SK-N-SH (cell line): ENCODE data around the gene FBXO3. TPM values are rescaled to one million over a fixed set of nuclear protein-coding genes. Genes with fewer than 3 reads are reported as not detected.

Experiments
- CTCF ChIA-PET: fragments of 300-600, 350-600 bp; formaldehyde crosslinking; extraction: SDS; loops from one replicate; lab custom pipeline; 2021; lab: Yijun Ruan, JAX
- POLR2A ChIA-PET: fragments of 350-600 bp; sonication (Branson Sonifier 250); formaldehyde crosslinking; extraction: SDS; loops from one replicate; lab custom pipeline; 2020; ENCODE audit warnings: antibody characterized with exemption, inconsistent platforms; lab: Yijun Ruan, JAX
- DNase-seq: peaks from one replicate; pipeline ENCODE4 v3.0.0; 2012
- H2AFZ ChIP-seq: fragments of 200-600 bp; sonication (generic); 2 replicates; pipeline ENCODE4 v1.8.1; 2016; ENCODE audit warnings: antibody characterized with exemption, mild to moderate bottlenecking, low read depth
- H3F3A ChIP-seq: fragments of 200-600 bp; sonication (generic); replicated peaks from 2 replicates; pipeline ENCODE3; 2016; ENCODE audit warnings: antibody characterized with exemption, mild to moderate bottlenecking; ENCODE audit not compliant: insufficient read depth
- H3K27ac ChIP-seq, 2 experiments: fragments of 200-500 bp in 1 of 2; fragments of 200-600 bp in 1 of 2; sonication (Bioruptor generic) in 1 of 2; sonication (generic), shearing (Covaris generic) in 1 of 2; 2 replicates each; pipeline versions ENCODE4 v1.5.1 to v1.6.1; 2014 to 2016; ENCODE audit warnings: low read depth in 2 of 2, inconsistent platforms in 1 of 2, low read length in 1 of 2, mild to moderate bottlenecking in 1 of 2, mixed read lengths in 1 of 2
- H3K27me3 ChIP-seq: fragments of 200-600 bp; sonication (generic), shearing (Covaris generic); 2 replicates; pipeline ENCODE4 v1.6.1; 2016; ENCODE audit warnings: mixed run types; ENCODE audit not compliant: insufficient read depth
- H3K36me3 ChIP-seq, 2 experiments: fragments of 200-500 bp in 1 of 2; fragments of 200-600 bp in 1 of 2; sonication (Bioruptor generic) in 1 of 2; sonication (generic) in 1 of 2; replicated peaks in 1 of 2; 2 replicates each; pipeline versions ENCODE3 to v1.5.1; 2014 to 2016; ENCODE audit warnings: low read length in 1 of 2, mild to moderate bottlenecking in 1 of 2; ENCODE audit not compliant: insufficient read depth in 2 of 2, control insufficient read depth in 1 of 2
- H3K4me1 ChIP-seq, 2 experiments: fragments of 200-500 bp in 1 of 2; fragments of 200-600 bp in 1 of 2; sonication (Bioruptor generic) in 1 of 2; sonication (generic), shearing (Covaris generic) in 1 of 2; 2 replicates each; pipeline versions ENCODE4 v1.5.1 to v1.6.1; 2014 to 2016; ENCODE audit warnings: low read depth in 1 of 2, low read length in 1 of 2, mixed run types in 1 of 2; ENCODE audit not compliant: insufficient read depth in 2 of 2, control insufficient read depth in 1 of 2
- H3K4me2 ChIP-seq: fragments of 200-600 bp; sonication (generic), shearing (Covaris generic); 2 replicates; pipeline ENCODE4 v1.6.1; 2017; ENCODE audit warnings: mixed run types
- H3K4me3 ChIP-seq, 2 experiments: fragments of 200-500 bp in 1 of 2; fragments of 200-600 bp in 1 of 2; sonication (Bioruptor generic) in 1 of 2; sonication (generic), shearing (Covaris generic) in 1 of 2; 2 replicates each; pipeline versions ENCODE4 v1.5.1 to v1.8.1; 2014 to 2016; ENCODE audit warnings: low read depth in 2 of 2, inconsistent platforms in 1 of 2, low read length in 1 of 2, mild to moderate bottlenecking in 1 of 2, mixed read lengths in 1 of 2, moderate library complexity in 1 of 2
- H3K79me2 ChIP-seq: fragments of 200-600 bp; sonication (generic); 2 replicates; pipeline ENCODE4 v1.8.1; 2017; ENCODE audit warnings: mild to moderate bottlenecking; ENCODE audit not compliant: insufficient read depth
- H3K9ac ChIP-seq: fragments of 200-600 bp; sonication (generic); 2 replicates; pipeline ENCODE4 v1.6.1; 2017; ENCODE audit warnings: mixed run types
- H3K9me2 ChIP-seq: fragments of 200-600 bp; sonication (generic); 2 replicates; pipeline ENCODE4 v1.6.1; 2017; ENCODE audit warnings: mixed run types
- H3K9me3 ChIP-seq: fragments of 200-600 bp; sonication (generic); 2 replicates; pipeline ENCODE4 v1.6.1; 2017; ENCODE audit warnings: mixed run types, mild to moderate bottlenecking, moderate library complexity
- H4K20me1 ChIP-seq: fragments of 200-600 bp; sonication (generic); 2 replicates; pipeline ENCODE4 v1.6.1; 2017; ENCODE audit warnings: mild to moderate bottlenecking, mixed run types; ENCODE audit not compliant: insufficient read depth
- ELF1 ChIP-seq: IDR thresholded peaks from 2 replicates; pipeline ENCODE4 v1.4.0; 2012
- EP300 ChIP-seq, 2 experiments: IDR thresholded peaks; 2 replicates each; pipeline versions ENCODE4 v1.4.0 to v1.6.1; 2012; ENCODE audit warnings: borderline replicate concordance in 1 of 2, low read depth in 1 of 2, low read length in 1 of 2
- EZH2phosphoT487 ChIP-seq: fragments of 200-600 bp; sonication (generic); IDR thresholded peaks from 2 replicates; pipeline ENCODE4 v1.6.1; 2017; ENCODE audit warnings: low read depth, mixed run types, mild to moderate bottlenecking, antibody characterized with exemption, moderate library complexity, borderline replicate concordance
- FOSL2 ChIP-seq: IDR thresholded peaks from 2 replicates; pipeline ENCODE4 v1.4.0; 2012; ENCODE audit warnings: low read depth, mild to moderate bottlenecking, moderate library complexity, borderline replicate concordance
- FOXM1 ChIP-seq: IDR thresholded peaks from 2 replicates; pipeline ENCODE4 v1.4.0; 2012; ENCODE audit warnings: low read depth, mild to moderate bottlenecking
- MXI1 ChIP-seq: IDR thresholded peaks from 2 replicates; pipeline ENCODE4 v1.6.1; 2012; ENCODE audit warnings: mild to moderate bottlenecking, low read depth, low read length, improper control_type of control experiment
- NFIC ChIP-seq: IDR thresholded peaks from 2 replicates; pipeline ENCODE4 v1.4.0; 2012; ENCODE audit warnings: borderline replicate concordance
- PBX3 ChIP-seq: IDR thresholded peaks from 2 replicates; pipeline ENCODE4; 2012
- POLR2AphosphoS5 ChIP-seq: IDR thresholded peaks from 2 replicates; pipeline ENCODE4 v1.6.1; 2012; ENCODE audit warnings: low read depth, low read length
- RCOR1 ChIP-seq: fragments of 150-350 bp; IDR thresholded peaks from 2 replicates; pipeline ENCODE4 v1.6.1; 2017; ENCODE audit warnings: antibody characterized with exemption, low read length
- RXRA ChIP-seq: IDR thresholded peaks from 2 replicates; pipeline ENCODE4 v1.4.0; 2012; ENCODE audit warnings: low read depth, mild to moderate bottlenecking, borderline replicate concordance
- SIN3A ChIP-seq: IDR thresholded peaks from 2 replicates; pipeline ENCODE4 v1.6.1; 2012; ENCODE audit warnings: low read depth, mild to moderate bottlenecking, low read length, moderate library complexity, borderline replicate concordance
- YY1 ChIP-seq: IDR thresholded peaks from 2 replicates; pipeline ENCODE4 v1.4.0; 2012; ENCODE audit warnings: low read depth, mild to moderate bottlenecking
- ZBTB33 ChIP-seq: IDR thresholded peaks from 2 replicates; pipeline ENCODE4 v1.4.0; 2012; ENCODE audit warnings: low read depth, borderline replicate concordance
- WGBS: methylation state at CpG from one replicate; pipeline ENCODE4 v1.1.6; 2017; ENCODE audit warnings: low lambda C conversion rate; 5-methylcytosine and 5-hydroxymethylcytosine counted together
- polyA plus RNA-seq, 3 experiments: library from polyadenylated mRNA; depleted of rRNA; stranded (reverse); fragments of >200 nt; gene quantifications; 2 replicates each; pipeline ENCODE4 v1.2.3, GENCODE V29; 2012

The FBXO3 gene
- polyA plus RNA-seq, 1 of the 3 experiments (the other 2 are of a cell fraction), result 17.9 TPM

GRCh38 chr11:33694346-33695050, 79.8 kb downstream of the FBXO3 start:
- peak overlapping the region; percentile 60 to 100; a peak in 3 of 4 replicates for H3K27ac ChIP-seq
- peaks cover 43% of the 10 kb centered on the region for H3F3A ChIP-seq
- H3K9me2 ChIP-seq, result no peaks in the 10 kb centered on the region
- H3K4me2 ChIP-seq, result no peak overlapping the region
- WGBS, result 71% methylated on average over 2 of the region's 4 CpGs
- H3K27me3 ChIP-seq, result no peaks in the 10 kb centered on the region
- H3K79me2 ChIP-seq, result no peaks in the 10 kb centered on the region
- H3K4me1 ChIP-seq, result peaks cover 26 to 58% of the 10 kb centered on the region in 2 experiments
- no peak overlapping the region for H3K4me3 ChIP-seq
- TF ChIP-seq EP300 (IDR thresholded peaks at IDR 0.05; ENCODE audit: borderline replicate concordance in 1 of 2, low read depth in 1 of 2, low read length in 1 of 2) (peak in 1 of 2 experiments; percentile 27; a peak in 1 of 4 replicates), MXI1 (peak; percentile 48; the same call in 1 of the 2 replicates), RXRA (no peak)
- peak; percentile 41 for DNase-seq
- H2AFZ ChIP-seq, result no peak overlapping the region
- no peaks in the 10 kb centered on the region for H4K20me1 ChIP-seq
- POLR2A ChIA-PET, result no interaction called here
- no peak overlapping the region for H3K9ac ChIP-seq
- no peaks in the 10 kb centered on the region for H3K9me3 ChIP-seq
- no peaks in the 10 kb centered on the region for H3K36me3 ChIP-seq
- CTCF ChIA-PET, result interaction anchor here (0.7 to 14.6 kb wide), 6 partner anchors 48 to 331 kb away, joined by 3 to 185 read pairs (median 4); no protein-coding TSS in a partner anchor

GRCh38 chr11:33692541-33692940, 81.8 kb downstream of the FBXO3 start:
- Histone ChIP-seq H3K36me3 (no peaks in the 10 kb centered on the region), H3K9ac (peak overlapping the region; percentile 85), H3K4me1 (peaks cover 26 to 73% of the 10 kb centered on the region in 2 experiments), H3K27ac (peak overlapping the region; percentile 5 to 100; a peak in 3 of 4 replicates), H2AFZ (no peak overlapping the region), H3K9me3 (no peaks in the 10 kb centered on the region), H3K4me2 (peak overlapping the region; percentile 69), H3K27me3 (no peaks in the 10 kb centered on the region), H3F3A (peaks cover 56% of the 10 kb centered on the region), H4K20me1 (no peaks in the 10 kb centered on the region), H3K9me2 (no peaks in the 10 kb centered on the region), H3K4me3 (no peak overlapping the region), H3K79me2 (no peaks in the 10 kb centered on the region)
- ChIA-PET CTCF (interaction anchor here (0.8 to 14.6 kb wide), 5 partner anchors 50 to 527 kb away, joined by 3 to 185 read pairs (median 3); no protein-coding TSS in a partner anchor), POLR2A (interaction anchor here (1.3 kb wide), 1 partner anchor 8 kb away, joined by 4 read pairs; the partner anchor contains the start of gene C11orf91)
- no peak for TF ChIP-seq POLR2AphosphoS5
- TF ChIP-seq MXI1, result no peak
- DNase-seq, result no peak
- WGBS, result 45% methylated on average over 5 of the region's 5 CpGs

- Histone ChIP-seq H3K27ac (peak overlapping the region; percentile 69 to 100; a peak in 3 of 4 replicates), H3K4me2 (peak overlapping the region; percentile 69), H3K27me3 (no peaks in the 10 kb centered on the region), H2AFZ (no peak overlapping the region), H3K9ac (peak overlapping the region; percentile 85), H4K20me1 (no peaks in the 10 kb centered on the region), H3K36me3 (no peaks in the 10 kb centered on the region), H3K9me3 (no peaks in the 10 kb centered on the region), H3K9me2 (no peaks in the 10 kb centered on the region), H3F3A (peaks cover 56% of the 10 kb centered on the region), H3K4me1 (peaks cover 26 to 73% of the 10 kb centered on the region in 2 experiments), H3K79me2 (no peaks in the 10 kb centered on the region), H3K4me3 (0 out of 4 replicates have a peak overlapping the region, but pooled peaks of 1 of the 2 experiments have one; percentile 12)
- CTCF ChIA-PET, result interaction anchor here (0.8 to 14.6 kb wide), 5 partner anchors 50 to 526 kb away, joined by 3 to 185 read pairs (median 3); no protein-coding TSS in a partner anchor
- DNase-seq, result no peak
- POLR2A ChIA-PET, result interaction anchor here (1.3 kb wide), 1 partner anchor 8 kb away, joined by 4 read pairs; the partner anchor contains the start of gene C11orf91
- 3% methylated on average over 9 of the region's 9 CpGs for WGBS
- TF ChIP-seq FOSL2 (peak; percentile 51; the same call in 1 of the 2 replicates), ZBTB33 (peak; percentile 19; the same call in 1 of the 2 replicates), FOXM1 (peak; percentile 54; the same call in 1 of the 2 replicates), ELF1 (peak; percentile 51; the same call in 1 of the 2 replicates), YY1 (peak; percentile 50; the same call in 1 of the 2 replicates), RCOR1 (no peak), EZH2phosphoT487 (no peak), PBX3 (peak; percentile 67), NFIC (peak; percentile 94), SIN3A (peak; percentile 64; the same call in 1 of the 2 replicates), EP300 (IDR thresholded peaks at IDR 0.05; ENCODE audit: borderline replicate concordance in 1 of 2, low read depth in 1 of 2, low read length in 1 of 2) (peak in 1 of 2 experiments; percentile 80; a peak in 2 of 4 replicates), POLR2AphosphoS5 (no peak)
Observed at GRCh38 chr11:33692013-33692504, 82.3 kb downstream of the FBXO3 start.
